WTC11 (cell line): Measurements from ENCODE around the gene PTPN5. TPM values are rescaled to one million over a fixed set of nuclear protein-coding genes. Genes with fewer than 3 reads are reported as not detected.

Experiments
- ATAC-seq: fragments of 200-7000 bp; cut with Tn5 transposase; 2 replicates; pipeline ENCODE4 v1.10.0; 2021; ENCODE audit warnings: mild to moderate bottlenecking, moderate library complexity
- CTCF ChIA-PET: fragments of 300-600 bp; sonication (Branson Sonifier 250); formaldehyde crosslinking; loops from one replicate; lab custom pipeline; 2021; ENCODE audit warnings: antibody characterized with exemption; lab: Charles Lee
- POLR2A ChIA-PET: fragments of 350-600 bp; sonication (Branson Sonifier 250); formaldehyde crosslinking; loops from one replicate; lab custom pipeline; 2021; ENCODE audit warnings: antibody characterized with exemption; lab: Charles Lee
- DNase-seq: peaks from one replicate; pipeline ENCODE4 v3.0.0; 2021; ENCODE audit warnings: low spot score
- H3K27ac Mint-ChIP-seq: 2 replicates; pipeline ENCODE4 v1.8.0; 2021; ENCODE audit warnings: mixed read lengths
- H3K27me3 Mint-ChIP-seq: 2 replicates; pipeline ENCODE4 v1.8.0; 2021; ENCODE audit warnings: low read depth, mild to moderate bottlenecking, moderate library complexity, mixed read lengths
- H3K36me3 Mint-ChIP-seq: 2 replicates; pipeline ENCODE4 v1.8.0; 2021; ENCODE audit warnings: mixed read lengths
- H3K4me1 Mint-ChIP-seq: 2 replicates; pipeline ENCODE4 v1.8.0; 2022; ENCODE audit warnings: mixed read lengths
- H3K4me3 Mint-ChIP-seq: 2 replicates; pipeline ENCODE4 v1.8.0; 2021; ENCODE audit warnings: mild to moderate bottlenecking, moderate library complexity, mixed read lengths
- H3K9me3 Mint-ChIP-seq: 2 replicates; pipeline ENCODE4 v1.8.0; 2021; ENCODE audit warnings: mixed read lengths
- IRF2 ChIP-seq: sonication (generic); formaldehyde crosslinking; IDR thresholded peaks from 2 replicates; pipeline ENCODE4 v1.8.0; 2022; ENCODE audit warnings: low read depth, missing genetic modification reagents, borderline replicate concordance
- KAT7 ChIP-seq: sonication (generic); formaldehyde crosslinking; IDR thresholded peaks from 2 replicates; pipeline ENCODE4 v1.8.1; 2023; ENCODE audit warnings: missing genetic modification reagents, mild to moderate bottlenecking, borderline replicate concordance
- NFYB ChIP-seq: sonication (generic); formaldehyde crosslinking; conservative IDR thresholded peaks from 2 replicates; pipeline ENCODE4 v1.8.0; 2022; ENCODE audit warnings: low read depth, missing genetic modification reagents
- NR3C1 ChIP-seq: sonication (generic); formaldehyde crosslinking; conservative IDR thresholded peaks from 2 replicates; pipeline ENCODE4 v1.8.1; 2023; ENCODE audit warnings: low read depth, mild to moderate bottlenecking, missing genetic modification reagents
- SOX15 ChIP-seq: fragments of 250-450 bp; sonication (Bioruptor Pico); IDR thresholded peaks from 2 replicates; pipeline ENCODE4 v1.9.0; 2021; ENCODE audit warnings: mild to moderate bottlenecking
- TEAD1 ChIP-seq: sonication (generic); formaldehyde crosslinking; IDR thresholded peaks from 2 replicates; pipeline ENCODE4 v1.8.0; 2022; ENCODE audit warnings: mild to moderate bottlenecking, missing genetic modification reagents
- ZNF396 ChIP-seq: fragments of 250-450 bp; sonication (Bioruptor Pico); IDR thresholded peaks from 2 replicates; pipeline ENCODE4 v1.8.0; 2021; ENCODE audit warnings: mild to moderate bottlenecking, moderate library complexity, borderline replicate concordance
- total RNA-seq: library from RNA; stranded (reverse); gene quantifications from 3 replicates; pipeline ENCODE4 v1.2.3, GENCODE V29; 2021
- TF ChIP-seq, protein P1 (sequence below): sonication (generic); formaldehyde crosslinking; IDR thresholded peaks from 2 replicates; pipeline ENCODE4 v1.8.0; 2023; ENCODE audit warnings: mild to moderate bottlenecking, missing genetic modification reagents
- TF ChIP-seq, protein P2 (sequence below): sonication (generic); formaldehyde crosslinking; IDR thresholded peaks from 2 replicates; pipeline ENCODE4 v1.8.0; 2022; ENCODE audit warnings: mild to moderate bottlenecking, missing genetic modification reagents
- TF ChIP-seq, protein P3 (sequence below): sonication (generic); formaldehyde crosslinking; IDR thresholded peaks from 2 replicates; pipeline ENCODE4 v1.8.0; 2022; ENCODE audit warnings: mild to moderate bottlenecking, missing genetic modification reagents
- TF ChIP-seq, protein P4 (sequence below): fragments of 250-450 bp; sonication (Bioruptor Pico); IDR thresholded peaks from 2 replicates; pipeline ENCODE4 v1.9.0; 2021; ENCODE audit warnings: mild to moderate bottlenecking
- TF ChIP-seq, protein P5 (sequence below): fragments of 200-600 bp; IDR thresholded peaks from 2 replicates; pipeline ENCODE4 v1.8.0; 2022; ENCODE audit warnings: antibody characterized with exemption

PTPN5 gene
- total RNA-seq, 1 experiment from 2014 or later: 4.5 TPM

DNA sequence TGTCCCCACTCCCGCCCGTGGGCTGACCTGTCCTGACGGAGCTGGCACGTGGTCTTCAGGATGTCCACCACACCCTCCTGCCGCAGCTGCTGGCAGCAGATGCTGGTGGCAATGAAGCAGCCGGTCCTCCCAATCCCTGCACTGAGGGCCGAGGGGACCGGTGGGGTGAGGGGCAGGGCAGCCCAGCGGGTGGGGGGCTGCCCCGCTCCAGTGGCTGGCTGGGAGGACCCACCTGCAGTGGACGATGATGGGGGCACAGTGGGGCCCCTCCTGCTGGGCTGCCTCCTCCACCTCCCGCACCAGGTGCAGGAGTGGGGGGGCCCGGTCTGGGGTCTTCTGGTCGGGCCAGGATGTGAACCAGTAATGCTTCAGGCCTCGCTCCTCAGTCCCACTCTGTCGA lies 62.2 kb downstream of the PTPN5 start (continued):
- TF ChIP-seq, protein P1, sequence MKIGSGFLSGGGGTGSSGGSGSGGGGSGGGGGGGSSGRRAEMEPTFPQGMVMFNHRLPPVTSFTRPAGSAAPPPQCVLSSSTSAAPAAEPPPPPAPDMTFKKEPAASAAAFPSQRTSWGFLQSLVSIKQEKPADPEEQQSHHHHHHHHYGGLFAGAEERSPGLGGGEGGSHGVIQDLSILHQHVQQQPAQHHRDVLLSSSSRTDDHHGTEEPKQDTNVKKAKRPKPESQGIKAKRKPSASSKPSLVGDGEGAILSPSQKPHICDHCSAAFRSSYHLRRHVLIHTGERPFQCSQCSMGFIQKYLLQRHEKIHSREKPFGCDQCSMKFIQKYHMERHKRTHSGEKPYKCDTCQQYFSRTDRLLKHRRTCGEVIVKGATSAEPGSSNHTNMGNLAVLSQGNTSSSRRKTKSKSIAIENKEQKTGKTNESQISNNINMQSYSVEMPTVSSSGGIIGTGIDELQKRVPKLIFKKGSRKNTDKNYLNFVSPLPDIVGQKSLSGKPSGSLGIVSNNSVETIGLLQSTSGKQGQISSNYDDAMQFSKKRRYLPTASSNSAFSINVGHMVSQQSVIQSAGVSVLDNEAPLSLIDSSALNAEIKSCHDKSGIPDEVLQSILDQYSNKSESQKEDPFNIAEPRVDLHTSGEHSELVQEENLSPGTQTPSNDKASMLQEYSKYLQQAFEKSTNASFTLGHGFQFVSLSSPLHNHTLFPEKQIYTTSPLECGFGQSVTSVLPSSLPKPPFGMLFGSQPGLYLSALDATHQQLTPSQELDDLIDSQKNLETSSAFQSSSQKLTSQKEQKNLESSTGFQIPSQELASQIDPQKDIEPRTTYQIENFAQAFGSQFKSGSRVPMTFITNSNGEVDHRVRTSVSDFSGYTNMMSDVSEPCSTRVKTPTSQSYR (CRISPR knock-in tag): no peak
- TF ChIP-seq, protein P2, sequence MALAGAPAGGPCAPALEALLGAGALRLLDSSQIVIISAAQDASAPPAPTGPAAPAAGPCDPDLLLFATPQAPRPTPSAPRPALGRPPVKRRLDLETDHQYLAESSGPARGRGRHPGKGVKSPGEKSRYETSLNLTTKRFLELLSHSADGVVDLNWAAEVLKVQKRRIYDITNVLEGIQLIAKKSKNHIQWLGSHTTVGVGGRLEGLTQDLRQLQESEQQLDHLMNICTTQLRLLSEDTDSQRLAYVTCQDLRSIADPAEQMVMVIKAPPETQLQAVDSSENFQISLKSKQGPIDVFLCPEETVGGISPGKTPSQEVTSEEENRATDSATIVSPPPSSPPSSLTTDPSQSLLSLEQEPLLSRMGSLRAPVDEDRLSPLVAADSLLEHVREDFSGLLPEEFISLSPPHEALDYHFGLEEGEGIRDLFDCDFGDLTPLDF (CRISPR knock-in tag): no peak
- TF ChIP-seq ZNF396 (no peak), NFYB (CRISPR knock-in tag) (no peak), IRF2 (no peak), KAT7 (CRISPR knock-in tag) (no peak), NR3C1 (CRISPR knock-in tag) (no peak)
- TF ChIP-seq, protein P3, sequence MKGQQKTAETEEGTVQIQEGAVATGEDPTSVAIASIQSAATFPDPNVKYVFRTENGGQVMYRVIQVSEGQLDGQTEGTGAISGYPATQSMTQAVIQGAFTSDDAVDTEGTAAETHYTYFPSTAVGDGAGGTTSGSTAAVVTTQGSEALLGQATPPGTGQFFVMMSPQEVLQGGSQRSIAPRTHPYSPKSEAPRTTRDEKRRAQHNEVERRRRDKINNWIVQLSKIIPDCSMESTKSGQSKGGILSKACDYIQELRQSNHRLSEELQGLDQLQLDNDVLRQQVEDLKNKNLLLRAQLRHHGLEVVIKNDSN (CRISPR knock-in tag): no peak
- TF ChIP-seq, protein P4, sequence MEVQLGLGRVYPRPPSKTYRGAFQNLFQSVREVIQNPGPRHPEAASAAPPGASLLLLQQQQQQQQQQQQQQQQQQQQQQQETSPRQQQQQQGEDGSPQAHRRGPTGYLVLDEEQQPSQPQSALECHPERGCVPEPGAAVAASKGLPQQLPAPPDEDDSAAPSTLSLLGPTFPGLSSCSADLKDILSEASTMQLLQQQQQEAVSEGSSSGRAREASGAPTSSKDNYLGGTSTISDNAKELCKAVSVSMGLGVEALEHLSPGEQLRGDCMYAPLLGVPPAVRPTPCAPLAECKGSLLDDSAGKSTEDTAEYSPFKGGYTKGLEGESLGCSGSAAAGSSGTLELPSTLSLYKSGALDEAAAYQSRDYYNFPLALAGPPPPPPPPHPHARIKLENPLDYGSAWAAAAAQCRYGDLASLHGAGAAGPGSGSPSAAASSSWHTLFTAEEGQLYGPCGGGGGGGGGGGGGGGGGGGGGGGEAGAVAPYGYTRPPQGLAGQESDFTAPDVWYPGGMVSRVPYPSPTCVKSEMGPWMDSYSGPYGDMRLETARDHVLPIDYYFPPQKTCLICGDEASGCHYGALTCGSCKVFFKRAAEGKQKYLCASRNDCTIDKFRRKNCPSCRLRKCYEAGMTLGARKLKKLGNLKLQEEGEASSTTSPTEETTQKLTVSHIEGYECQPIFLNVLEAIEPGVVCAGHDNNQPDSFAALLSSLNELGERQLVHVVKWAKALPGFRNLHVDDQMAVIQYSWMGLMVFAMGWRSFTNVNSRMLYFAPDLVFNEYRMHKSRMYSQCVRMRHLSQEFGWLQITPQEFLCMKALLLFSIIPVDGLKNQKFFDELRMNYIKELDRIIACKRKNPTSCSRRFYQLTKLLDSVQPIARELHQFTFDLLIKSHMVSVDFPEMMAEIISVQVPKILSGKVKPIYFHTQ (CRISPR knock-in tag): no peak

DNA sequence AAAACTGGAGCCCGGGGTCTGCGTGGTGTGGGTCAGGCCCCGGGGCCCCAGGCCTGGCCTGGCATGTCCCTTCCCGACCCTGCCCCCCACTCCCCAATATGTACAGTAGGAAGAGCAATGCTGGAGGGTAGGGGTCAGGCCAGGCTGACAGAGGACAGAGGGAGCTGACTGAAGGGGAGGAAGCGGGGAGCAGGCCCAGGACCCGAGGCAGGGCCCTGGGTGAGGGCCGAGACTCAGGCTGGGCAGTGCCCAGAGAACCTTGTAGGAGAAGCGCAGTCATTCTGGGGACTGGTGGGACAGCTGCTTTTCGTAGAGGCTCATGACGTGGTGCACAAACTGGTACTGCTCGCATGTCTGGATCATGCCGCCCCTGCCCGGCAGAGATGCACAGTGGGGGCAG lies 62.9 kb downstream of the PTPN5 start:
- Mint-ChIP-seq H3K36me3 (no peaks in the 10 kb centered on the region), H3K27me3 (peaks cover 10% of the 10 kb centered on the region; the same call in 1 of the 2 replicates), H3K9me3 (no peaks in the 10 kb centered on the region), H3K4me1 (peaks cover 18% of the 10 kb centered on the region), H3K27ac (no peak overlapping the region), H3K4me3 (no peak overlapping the region)
- ChIA-PET POLR2A (no interaction called here), CTCF (interaction anchor here (0.6 to 3.3 kb wide), 20 partner anchors 7 to 318 kb away, joined by 3 to 28 read pairs (median 6); partner anchors contain the start of gene TSG101)
- no peak for TF ChIP-seq NR3C1 (CRISPR knock-in tag)
- no peak for TF ChIP-seq SOX15 (CRISPR knock-in tag)
- ATAC-seq (no peak), DNase-seq (no peak)

DNA sequence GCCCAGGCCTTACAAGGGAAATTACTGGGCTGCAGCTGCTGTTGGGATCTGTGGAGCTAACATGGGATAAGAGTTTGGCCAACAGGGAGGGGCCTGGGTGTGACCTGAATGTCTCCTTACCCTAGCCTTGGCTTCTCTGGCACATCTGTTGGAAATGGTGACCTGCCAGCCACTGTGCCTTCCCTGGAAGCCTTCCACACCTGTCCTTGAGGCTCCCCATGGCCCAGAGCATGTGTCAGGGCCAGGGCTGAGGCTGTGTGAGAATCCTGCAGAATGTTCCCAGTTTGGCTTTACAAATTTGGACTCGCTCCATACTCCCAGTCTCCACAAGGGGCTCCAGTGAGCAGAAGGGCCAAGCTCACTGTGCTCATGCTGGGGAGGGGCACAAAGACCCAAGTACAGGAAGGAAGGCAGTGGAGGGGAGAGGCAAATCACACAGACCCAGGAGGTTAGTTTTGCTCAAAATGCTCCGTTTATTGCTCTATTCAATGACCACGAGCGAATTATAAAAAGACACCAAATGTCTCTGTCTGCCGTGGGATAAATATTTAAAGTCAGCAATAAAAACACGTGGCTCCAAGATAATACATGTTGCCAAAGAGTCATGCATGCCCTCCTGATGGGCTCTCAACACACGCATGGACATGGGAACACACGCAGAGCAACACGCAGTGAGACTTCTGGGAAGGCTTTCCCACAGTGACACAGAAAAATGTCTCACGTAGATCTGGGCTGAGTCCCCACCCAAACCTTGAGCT lies 63.9 kb downstream of the PTPN5 start:
- Mint-ChIP-seq H3K27me3 (peaks cover 10% of the 10 kb centered on the region; the same call in 1 of the 2 replicates), H3K36me3 (no peaks in the 10 kb centered on the region), H3K4me1 (peaks cover 18% of the 10 kb centered on the region), H3K9me3 (no peaks in the 10 kb centered on the region), H3K4me3 (no peak overlapping the region), H3K27ac (no peak overlapping the region)
- ChIA-PET CTCF (interaction anchor here (0.6 to 2.8 kb wide), 30 partner anchors 9 to 612 kb away, joined by 3 to 21 read pairs (median 4); partner anchors contain the start of gene TSG101), POLR2A (no interaction called here)
- ATAC-seq (peak; percentile 85), DNase-seq (peak; percentile 78)
- TF ChIP-seq TEAD1 (CRISPR knock-in tag): no peak
- TF ChIP-seq, protein P5, sequence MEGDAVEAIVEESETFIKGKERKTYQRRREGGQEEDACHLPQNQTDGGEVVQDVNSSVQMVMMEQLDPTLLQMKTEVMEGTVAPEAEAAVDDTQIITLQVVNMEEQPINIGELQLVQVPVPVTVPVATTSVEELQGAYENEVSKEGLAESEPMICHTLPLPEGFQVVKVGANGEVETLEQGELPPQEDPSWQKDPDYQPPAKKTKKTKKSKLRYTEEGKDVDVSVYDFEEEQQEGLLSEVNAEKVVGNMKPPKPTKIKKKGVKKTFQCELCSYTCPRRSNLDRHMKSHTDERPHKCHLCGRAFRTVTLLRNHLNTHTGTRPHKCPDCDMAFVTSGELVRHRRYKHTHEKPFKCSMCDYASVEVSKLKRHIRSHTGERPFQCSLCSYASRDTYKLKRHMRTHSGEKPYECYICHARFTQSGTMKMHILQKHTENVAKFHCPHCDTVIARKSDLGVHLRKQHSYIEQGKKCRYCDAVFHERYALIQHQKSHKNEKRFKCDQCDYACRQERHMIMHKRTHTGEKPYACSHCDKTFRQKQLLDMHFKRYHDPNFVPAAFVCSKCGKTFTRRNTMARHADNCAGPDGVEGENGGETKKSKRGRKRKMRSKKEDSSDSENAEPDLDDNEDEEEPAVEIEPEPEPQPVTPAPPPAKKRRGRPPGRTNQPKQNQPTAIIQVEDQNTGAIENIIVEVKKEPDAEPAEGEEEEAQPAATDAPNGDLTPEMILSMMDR: peak; percentile 42; the same call in 1 of the 2 replicates
